GM19193 (cell line): ENCODE results near the gene RNF43.

Experiments
- POLR2A ChIP-seq: IDR thresholded peaks from 4 replicates; pipeline ENCODE4 v1.6.1; 2011; ENCODE audit not compliant: insufficient read depth, insufficient read length; ENCODE audit errors: extremely low read depth

RNF43 gene

DNA sequence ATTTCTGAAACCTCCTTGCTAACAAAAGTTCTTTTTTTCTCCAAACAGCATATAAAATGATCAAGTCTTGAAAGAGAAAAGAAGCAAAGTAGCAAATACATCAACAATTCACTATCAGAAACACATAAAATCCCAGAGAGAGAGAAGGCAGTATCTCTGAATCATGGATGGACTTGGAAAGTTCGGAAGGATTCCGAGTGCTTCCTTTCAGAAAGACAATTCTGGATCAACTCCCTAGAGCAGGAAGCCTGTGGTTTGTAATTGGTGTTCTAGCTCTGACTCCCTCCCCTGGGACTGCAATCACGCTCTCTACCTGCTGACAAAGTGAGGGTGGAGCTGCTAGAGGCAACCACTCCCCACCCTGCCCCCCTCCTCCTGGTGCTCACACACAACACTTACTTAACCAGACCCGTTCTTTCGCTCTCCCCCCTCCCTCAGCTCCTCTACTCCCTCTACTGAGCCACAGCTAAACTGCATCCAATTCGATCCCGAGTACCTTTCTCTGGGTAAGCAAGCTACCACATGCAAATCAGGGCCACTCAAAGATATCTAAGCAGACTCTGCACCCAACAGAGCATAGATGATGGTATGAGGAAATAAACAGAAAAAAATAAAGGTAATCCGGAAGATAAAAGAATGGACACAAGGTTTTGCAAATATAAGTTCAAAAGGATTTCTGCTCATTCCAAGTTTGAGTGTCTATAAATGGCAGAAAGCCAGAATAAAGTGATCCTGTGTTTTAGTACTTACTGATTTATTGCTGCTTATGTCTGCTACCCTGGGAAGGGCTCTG, at the start of gene RNF43:
Gene RNF43 (minus strand): TSS at position 235 of the 793 bp plus-strand sequence. CDS start 1,957 bp downstream, outside the sequence.
- peak; percentile 51 for TF ChIP-seq POLR2A

DNA sequence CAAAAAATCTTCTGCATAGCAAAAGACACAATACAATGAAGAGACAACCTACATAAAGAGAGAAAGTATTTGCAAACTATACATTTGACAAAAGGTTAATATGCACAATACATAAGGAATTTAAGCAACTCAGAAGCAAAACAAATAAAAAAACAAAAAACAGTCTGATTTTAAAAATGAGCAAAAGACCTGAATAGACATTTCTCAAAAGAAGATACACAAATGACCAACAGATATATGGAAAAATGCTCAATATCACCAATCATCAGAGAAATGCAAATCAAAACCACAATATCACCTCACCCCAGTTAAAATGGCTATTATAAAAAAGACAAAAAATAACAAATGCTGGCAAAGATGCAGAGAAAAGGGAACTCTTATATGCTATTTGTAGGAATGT, 38.2 kb upstream of the RNF43 start:
- TF ChIP-seq POLR2A: no peak

DNA sequence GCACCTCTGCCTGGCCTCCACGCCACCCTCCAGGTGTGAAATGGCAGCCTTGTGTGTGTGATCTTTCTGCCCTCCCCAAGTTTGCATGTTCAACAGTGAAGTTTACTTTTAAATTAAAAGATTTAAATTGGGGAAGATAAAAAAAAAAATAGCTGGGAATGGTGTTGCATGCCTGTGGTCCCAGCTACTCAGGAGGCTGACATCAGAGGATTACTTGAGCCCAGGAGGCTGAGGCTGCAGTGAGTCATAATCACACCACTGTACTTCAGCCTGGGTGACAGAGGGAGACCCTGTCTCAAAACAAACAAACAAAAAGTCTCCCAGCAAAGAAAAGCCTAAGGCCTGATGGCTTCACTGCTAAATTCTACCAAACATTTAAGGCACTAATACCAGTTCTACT, 35.4 kb upstream of the RNF43 start:
- no peak for TF ChIP-seq POLR2A

DNA sequence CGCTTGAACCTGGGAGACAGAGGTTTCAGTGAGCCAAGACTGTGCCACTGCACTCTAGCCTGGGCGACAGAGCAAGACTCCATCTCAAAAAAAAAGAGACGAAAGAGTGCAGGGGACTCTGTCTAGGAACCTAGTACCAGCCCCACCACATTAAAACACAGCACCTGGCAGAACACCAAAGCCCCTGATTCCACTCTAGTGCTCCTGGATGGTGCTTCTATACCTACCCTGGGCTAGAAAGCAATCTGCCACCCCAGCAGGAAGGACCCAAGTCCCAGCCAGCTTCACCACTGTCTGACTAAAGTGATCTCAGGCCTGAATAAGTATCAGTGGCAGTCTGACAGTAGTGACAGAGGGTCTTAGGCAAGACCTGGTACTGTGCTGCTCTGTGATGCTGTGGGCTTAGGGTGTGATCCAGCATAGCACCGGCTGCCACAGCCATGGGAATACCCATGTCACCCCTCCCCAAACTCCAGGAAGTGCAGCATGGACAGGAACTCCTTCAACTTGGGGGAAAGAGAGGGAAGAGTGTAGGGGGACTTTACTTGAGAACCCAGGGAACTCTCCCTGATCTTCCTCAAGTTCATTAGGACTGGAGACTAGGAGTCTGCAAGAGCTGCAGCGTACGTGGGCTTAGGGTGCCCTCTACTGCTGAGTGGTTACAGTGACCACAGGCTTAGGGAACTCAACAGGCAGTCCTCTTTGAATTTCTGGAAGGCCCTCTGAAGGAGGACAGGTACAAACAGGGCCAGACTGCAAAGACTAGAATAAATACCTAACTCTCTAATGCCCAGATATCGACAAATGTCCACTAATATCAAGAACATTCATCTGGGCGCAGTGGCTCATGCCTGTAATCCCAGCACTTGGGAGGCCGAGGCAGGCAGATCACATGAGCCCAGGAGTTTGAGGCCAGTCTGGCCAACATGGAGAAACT, 30.0 kb upstream of the RNF43 start:
- no peak for TF ChIP-seq POLR2A

DNA sequence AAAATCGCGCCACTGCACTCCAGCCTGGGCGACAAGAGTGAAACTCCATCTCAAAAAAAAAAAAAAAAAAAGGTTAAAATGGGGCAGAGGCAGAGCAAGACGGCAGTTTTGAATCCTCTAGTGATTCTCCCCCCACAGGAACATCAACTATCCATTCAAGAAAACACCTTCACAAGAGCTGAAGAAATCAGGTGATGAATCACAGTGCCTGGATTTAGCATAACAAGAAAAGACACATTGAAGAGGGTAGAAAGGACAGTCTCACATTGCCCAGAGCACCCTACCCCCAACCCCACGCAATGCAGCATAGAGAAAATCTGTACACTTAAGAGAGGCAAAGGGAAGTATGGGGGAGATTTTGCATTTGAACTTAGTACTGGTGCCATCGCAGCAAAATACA, 28.8 kb upstream of the RNF43 start:
- no peak for TF ChIP-seq POLR2A

DNA sequence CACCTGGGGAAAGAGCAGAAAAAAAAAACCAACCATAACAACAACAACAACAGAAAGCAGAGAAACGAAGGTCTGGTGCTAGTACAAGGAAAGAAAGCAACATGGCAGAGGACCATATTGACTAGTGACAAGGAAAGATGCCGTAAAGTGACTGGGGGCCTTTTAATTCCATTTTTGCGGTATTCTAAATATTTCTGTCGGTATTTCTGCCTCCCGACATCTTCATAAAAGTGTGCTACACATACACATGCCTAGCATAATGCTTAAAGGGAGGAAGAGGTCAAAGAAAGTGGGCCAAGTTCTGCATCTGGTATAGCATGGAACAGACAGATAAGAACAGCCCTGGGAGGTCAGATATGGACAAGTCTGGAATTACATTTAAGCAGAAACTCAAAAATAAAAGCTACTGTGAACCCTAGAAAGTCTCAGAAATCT, 19.5 kb upstream of the RNF43 start:
- no peak for TF ChIP-seq POLR2A

DNA sequence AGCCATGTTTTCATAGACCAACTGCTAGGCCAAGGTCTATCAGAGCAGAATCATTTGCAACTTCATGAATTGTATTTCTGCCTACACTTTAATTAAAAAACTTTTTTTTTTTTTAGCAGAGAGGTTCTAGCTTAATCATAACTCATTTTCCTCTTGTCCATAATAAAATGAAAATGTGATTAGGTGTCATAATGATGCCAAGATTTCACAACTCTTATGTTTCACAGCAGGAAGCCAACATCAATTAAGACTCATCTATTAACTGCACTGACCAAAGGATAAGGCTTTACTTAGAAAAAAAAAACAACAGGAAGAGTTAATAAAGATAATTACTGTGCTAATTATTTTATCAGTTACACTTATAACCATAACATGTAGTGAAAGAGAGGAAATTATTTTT, 18.9 kb upstream of the RNF43 start:
- TF ChIP-seq POLR2A: no peak

DNA sequence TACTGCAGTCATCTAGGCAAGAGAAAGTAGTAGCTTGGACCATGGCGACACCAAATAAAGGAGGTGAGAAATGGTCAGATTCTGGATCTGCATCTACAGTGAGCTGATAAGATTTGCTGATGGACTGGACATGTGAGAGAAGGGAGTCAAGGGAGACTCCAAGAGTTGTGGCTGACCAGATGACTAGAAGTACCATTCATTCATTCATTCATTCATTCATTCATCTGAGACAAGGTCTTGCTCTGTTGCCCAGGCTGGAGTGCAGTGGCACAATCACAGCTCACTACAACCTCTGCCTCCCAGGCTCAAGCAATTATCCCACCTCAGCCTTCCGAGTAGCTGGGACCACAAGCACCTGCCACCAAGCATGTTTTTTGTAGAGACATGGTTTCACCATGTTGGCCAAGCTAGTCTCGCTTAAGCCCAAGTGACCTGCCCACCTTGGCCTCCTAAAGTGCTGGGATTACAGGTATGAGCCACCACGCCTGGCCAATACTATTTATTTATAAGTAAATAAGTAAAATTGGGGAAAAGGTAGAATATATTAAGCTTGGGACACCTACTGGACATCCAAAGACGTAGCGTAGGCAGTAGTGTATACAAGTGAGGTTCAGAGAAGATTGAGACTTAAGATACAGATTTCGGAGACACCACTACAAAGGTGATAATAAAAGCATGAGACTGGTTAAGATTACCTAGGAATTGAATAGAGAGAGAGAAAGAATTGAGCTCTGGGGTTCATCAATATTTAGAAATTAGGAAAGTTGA, 15.7 kb upstream of the RNF43 start:
- no peak for TF ChIP-seq POLR2A

DNA sequence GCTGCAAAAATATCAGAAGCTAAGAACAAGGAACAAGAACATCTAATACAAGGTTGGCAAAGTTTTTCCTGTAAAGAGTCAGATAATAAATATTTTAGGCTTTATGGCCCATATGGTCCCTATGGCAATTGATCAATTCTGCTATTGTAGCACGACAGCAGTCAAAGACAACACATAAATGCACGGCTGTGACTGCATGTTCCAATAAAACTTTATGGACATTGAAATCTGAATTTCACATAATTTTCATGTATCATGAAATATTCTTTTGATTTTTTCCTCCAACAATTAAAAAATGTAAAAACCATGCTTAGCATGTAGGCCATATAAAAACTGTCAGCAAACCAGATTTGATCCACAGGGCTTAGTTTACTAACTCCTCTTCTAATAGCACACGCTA, 10.5 kb upstream of the RNF43 start:
- no peak for TF ChIP-seq POLR2A

DNA sequence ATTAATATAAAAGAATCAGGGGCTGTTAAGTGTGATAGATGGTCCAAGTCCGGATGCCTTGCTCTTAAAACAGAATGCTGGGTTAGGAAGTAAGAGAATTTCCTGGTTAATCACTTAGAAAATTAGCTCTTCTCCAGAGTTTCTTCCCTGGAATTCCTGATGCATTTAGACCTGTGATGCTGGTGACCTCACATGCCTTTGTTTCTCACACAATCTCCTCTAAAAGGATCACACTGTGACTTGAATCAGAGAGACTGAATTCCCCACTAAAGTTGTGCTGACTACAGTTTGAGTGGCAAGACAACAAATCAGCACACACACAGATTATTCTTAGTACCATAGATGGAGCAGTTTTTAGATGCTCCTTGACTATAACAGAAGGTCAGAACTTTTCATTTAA, 4.4 kb upstream of the RNF43 start:
- no peak for TF ChIP-seq POLR2A

DNA sequence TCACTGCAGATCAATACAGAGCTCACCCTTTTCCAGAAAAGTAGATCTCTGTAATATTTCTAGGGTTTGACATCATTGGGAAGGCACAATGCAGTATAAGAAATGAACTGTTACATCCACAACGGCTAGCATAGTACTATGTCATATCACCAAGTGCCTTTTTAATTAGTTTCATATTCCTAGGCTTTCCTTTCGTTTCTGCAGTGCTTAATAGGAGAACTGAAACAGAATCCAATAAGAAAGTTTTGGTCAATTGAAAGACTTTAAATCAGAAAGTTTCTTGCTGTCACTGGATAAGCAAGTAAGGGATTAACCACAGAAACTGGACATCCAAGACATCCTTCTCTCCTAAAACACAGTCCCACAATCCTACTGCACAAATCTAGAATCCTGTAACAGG, 3.5 kb upstream of the RNF43 start:
- no peak for TF ChIP-seq POLR2A

DNA sequence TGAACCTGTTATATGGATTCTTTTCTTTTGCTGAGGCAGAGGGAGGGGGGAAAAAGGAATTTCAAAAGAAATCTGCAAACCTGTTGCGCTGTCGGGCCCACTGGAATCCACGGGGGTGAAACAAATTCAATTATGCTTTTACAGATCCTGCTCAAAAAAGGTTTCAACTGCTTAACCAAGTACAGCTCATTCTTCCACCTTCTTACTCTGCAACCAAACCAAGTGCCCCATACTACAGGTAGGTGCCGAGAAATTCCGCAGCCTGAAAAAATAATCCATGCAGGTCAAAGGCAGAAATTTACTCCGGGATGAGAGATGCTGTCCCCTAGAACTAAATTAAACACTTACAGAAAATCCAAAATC, 416 bp downstream of the RNF43 start:
- no peak for TF ChIP-seq POLR2A

DNA sequence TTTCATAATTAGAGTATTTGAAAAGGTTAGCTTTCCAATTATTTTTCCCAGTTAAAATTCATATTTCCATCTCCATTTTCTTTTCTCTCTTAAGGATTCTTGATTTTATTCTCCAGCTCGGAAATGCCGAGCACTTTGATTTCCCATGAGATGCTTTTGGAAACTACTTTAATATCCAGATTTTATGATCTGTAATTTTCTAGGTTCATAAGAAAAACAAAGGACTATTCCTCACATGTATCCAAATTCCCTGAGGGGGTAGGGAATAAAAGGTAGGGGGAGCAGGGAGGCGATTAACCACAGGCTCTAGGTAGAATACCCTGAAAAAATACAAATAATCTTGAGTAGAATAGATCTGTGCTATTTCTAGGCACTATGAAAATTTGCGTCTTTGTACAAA, 938 bp downstream of the RNF43 start:
- no peak for TF ChIP-seq POLR2A

DNA sequence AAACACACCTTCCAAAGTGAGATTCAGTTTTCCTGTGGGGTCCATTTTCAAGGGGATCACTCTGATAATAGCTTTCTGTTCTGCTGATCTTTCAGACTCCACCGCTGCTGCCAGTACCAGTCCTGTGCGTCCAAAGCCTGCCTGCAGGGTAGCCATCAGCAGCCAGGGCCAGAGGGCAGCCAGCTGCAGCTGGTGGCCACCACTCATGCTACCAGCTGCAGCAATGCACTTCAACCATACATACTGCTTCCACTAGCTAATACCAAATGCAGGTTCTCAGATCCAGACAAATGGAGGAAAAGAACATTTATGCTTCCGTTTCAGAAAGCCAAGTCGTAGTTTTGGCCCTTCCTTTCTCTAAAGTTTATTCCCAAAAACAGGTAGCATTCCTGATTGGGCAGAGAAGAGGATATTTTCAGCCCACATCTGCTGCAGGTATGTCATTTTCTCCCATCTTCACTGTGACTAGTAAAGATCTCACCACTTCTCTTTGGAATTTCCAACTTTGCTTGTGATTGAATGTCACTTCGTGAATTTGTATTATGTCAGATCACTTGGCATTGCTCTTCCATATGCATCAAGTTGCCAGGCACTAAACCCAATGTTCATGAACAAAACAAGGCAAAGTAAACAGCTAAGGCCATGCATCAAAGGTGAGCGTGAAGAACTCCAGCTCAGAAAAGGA, 1.8 kb downstream of the RNF43 start:
- TF ChIP-seq POLR2A: no peak
